ENCODE data around the gene GPX5.

GPX5 gene

GRCh38 chr6:28563430-28564095 lies 37.9 kb downstream of the GPX5 start:
- no peak for DNase-seq

GRCh38 chr6:28565823-28566526 lies 40.3 kb downstream of the GPX5 start:
- no peak for DNase-seq

GRCh38 chr6:28566527-28567252 lies 41.0 kb downstream of the GPX5 start:
- DNase-seq, result no peak

GRCh38 chr6:28567506-28567905 lies 41.8 kb downstream of the GPX5 start:
- no peak for DNase-seq

GRCh38 chr6:28568515-28569108 lies 42.9 kb downstream of the GPX5 start:
- DNase-seq, result no peak

- DNase-seq, result no peak
Observed at GRCh38 chr6:28569748-28570147, 44.1 kb downstream of the GPX5 start.

- no peak for DNase-seq
Observed at GRCh38 chr6:28580475-28580874, 54.8 kb downstream of the GPX5 start.

- DNase-seq, result no peak
Observed at GRCh38 chr6:28583463-28583862, 57.8 kb downstream of the GPX5 start.
